ENCODE measurements around the gene ESPL1.
"Not testable (repeated sequence)": the region's sequence is repeated elsewhere in the genome, so short reads cannot be mapped to it uniquely, and the experiment has no call there.

Gene ESPL1

DNA sequence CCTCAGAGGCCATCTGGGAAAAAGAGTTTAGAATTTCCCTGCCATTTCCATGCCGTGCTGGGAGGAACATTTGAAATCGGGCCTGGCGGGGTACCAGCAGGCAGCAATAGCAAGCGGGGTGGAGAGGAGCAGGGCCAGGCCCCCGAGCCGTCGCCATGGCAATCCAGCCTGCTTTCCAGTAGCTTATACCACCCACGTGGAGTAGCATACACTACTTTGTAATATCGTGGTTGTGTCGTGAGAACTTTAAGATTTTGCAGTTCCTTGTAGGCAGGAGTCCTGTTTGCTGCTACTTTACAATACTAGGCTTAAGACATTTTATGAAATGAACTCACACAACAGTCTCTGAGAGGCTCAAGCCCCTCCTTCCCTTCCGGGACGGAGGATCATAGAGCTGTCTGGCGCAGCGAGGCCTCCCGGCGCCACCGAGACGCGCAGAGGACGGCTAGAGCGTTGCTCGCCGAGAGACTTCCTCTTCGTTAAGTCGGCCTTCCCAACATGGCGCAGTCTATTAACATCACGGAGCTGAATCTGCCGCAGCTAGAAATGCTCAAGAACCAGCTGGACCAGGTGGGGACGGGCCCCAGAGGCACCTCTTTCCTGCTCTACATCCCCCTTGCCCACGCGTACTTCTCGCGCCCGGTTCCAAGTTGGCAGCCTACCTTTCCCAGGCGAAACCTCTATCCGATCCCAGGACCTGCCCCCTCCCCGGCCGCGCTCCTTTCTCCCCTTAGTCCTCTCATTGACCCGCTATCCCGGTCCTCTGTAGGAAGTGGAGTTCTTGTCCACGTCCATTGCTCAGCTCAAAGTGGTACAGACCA is 27.2 kb downstream of the ESPL1 start, which contains the start of gene PFDN5:
Gene PFDN5, plus strand, starts transcription at position 473 of the 821 bp plus-strand sequence. Its CDS starts 26 bp downstream, at position 499.
- FAIRE-seq: peak; percentile 97
- DNase-seq (ENCODE audit: insufficient read length, low spot score): peak; percentile 78
- TF ChIP-seq POLR2A (IDR thresholded peaks at IDR 0.05; ENCODE audit: low read depth, low read length) (peak; percentile 92), SPI1 (IDR thresholded peaks at IDR 0.05; ENCODE audit: low read depth, low read length) (peak; percentile 88), POLR2AphosphoS5 (IDR thresholded peaks at IDR 0.05; ENCODE audit: low read depth, low read length) (peak; percentile 93), PAX5 (IDR thresholded peaks at IDR 0.05; ENCODE audit: insufficient read depth, low read length, severe bottlenecking) (no peak), POU2F2 (IDR thresholded peaks at IDR 0.05; ENCODE audit: low read depth, low read length) (peak; percentile 57), TAF1 (IDR thresholded peaks at IDR 0.05; ENCODE audit: low read depth, low read length) (peak; percentile 96)

GRCh38 chr12:53295891-53296219 is 27.8 kb downstream of the ESPL1 start:
- DNase-seq (ENCODE audit: insufficient read length, low spot score) (no peak), FAIRE-seq (no peak)
- TF ChIP-seq POLR2AphosphoS5 (IDR thresholded peaks at IDR 0.05; ENCODE audit: low read depth, low read length) (no peak), PAX5 (IDR thresholded peaks at IDR 0.05; ENCODE audit: insufficient read depth, low read length, severe bottlenecking) (no peak), POLR2A (IDR thresholded peaks at IDR 0.05; ENCODE audit: low read depth, low read length) (no peak), POU2F2 (IDR thresholded peaks at IDR 0.05; ENCODE audit: low read depth, low read length) (no peak), SPI1 (IDR thresholded peaks at IDR 0.05; ENCODE audit: low read depth, low read length) (no peak), TAF1 (IDR thresholded peaks at IDR 0.05; ENCODE audit: low read depth, low read length) (no peak)

DNA sequence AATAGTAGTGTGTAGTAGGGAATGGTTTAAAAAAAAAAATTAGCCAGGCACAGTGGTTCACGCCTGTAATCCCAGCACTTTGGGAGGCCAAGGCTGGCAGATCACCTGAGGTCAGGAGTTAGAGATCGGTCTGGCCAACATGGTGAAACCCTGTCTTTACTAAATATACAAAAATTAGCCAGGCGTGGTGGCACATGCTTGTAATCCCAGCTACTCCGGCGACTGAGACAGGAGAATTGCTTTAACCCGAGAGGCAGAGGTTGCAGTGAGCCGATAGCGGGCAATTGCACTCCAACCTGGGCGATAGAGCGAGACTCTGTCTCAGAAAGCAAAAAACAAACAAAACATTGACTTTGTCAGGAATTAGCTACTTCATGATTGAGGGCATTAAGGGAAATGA is 29.0 kb downstream of the ESPL1 start:
- not testable (repeated sequence) for DNase-seq (ENCODE audit: insufficient read length, low spot score); FAIRE-seq

GRCh38 chr12:53298164-53298563 is 30.1 kb downstream of the ESPL1 start:
- DNase-seq (ENCODE audit: insufficient read length, low spot score) (no peak), FAIRE-seq (no peak)
- no peak for TF ChIP-seq POU2F2 (IDR thresholded peaks at IDR 0.05; ENCODE audit: low read depth, low read length)
- no peak for TF ChIP-seq PAX5 (IDR thresholded peaks at IDR 0.05; ENCODE audit: insufficient read depth, low read length, severe bottlenecking)
- no peak for TF ChIP-seq SPI1 (IDR thresholded peaks at IDR 0.05; ENCODE audit: low read depth, low read length)
- no peak for TF ChIP-seq POLR2AphosphoS5 (IDR thresholded peaks at IDR 0.05; ENCODE audit: low read depth, low read length)
- no peak for TF ChIP-seq POLR2A (IDR thresholded peaks at IDR 0.05; ENCODE audit: low read depth, low read length)
- no peak for TF ChIP-seq TAF1 (IDR thresholded peaks at IDR 0.05; ENCODE audit: low read depth, low read length)

DNA sequence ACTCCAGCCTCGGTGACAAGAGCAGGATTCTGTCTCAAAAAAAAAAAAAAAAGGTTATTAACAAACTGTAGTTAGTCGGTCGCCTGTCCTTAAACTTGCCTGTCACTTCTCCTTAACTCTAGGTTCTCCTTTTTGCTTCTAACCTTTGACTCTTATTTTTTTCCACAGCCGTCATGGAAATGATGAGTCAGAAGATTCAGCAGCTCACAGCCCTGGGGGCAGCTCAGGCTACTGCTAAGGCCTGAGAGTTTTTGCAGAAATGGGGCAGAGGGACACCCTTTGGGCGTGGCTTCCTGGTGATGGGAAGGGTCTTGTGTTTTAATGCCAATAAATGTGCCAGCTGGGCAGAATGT is 31.0 kb downstream of the ESPL1 start:
- FAIRE-seq: no peak
- DNase-seq (ENCODE audit: insufficient read length, low spot score): no peak

DNA sequence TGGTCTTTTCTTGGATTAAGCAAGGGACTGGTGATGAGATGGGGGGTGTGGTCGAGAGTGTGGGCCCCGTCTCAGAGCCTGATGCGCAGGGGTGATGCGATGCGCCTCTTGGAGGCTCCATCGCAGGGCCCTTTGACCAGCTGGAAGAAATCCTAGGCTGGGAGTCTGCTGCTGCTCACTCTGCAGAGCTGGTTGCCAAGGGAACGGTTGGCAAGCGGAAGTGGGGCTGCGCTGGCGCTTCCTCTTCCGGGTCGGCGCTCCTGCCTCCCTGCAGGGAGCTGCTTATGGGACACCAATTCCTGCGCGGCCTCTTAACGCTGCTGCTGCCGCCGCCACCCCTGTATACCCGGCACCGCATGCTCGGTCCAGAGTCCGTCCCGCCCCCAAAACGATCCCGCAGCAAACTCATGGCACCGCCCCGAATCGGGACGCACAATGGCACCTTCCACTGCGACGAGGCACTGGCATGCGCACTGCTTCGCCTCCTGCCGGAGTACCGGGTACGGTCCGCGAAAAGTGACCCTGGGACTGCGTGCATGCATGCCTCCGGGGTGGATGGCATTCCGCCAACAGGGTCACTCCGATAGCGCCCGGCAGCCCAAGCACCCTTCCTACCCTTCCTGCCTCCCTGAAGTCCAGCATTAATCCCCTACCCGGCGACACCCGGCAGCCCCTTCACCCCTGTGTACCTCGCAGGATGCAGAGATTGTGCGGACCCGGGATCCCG is 31.5 kb downstream of the ESPL1 start, which contains the start of gene MYG1:
Gene MYG1, plus strand, starts transcription at position 242 of the 727 bp plus-strand sequence. Its CDS starts 43 bp downstream, at position 285.
- FAIRE-seq (peak; percentile 95), DNase-seq (ENCODE audit: insufficient read length, low spot score) (peak; percentile 77)
- TF ChIP-seq POLR2AphosphoS5 (IDR thresholded peaks at IDR 0.05; ENCODE audit: low read depth, low read length) (peak; percentile 92), TAF1 (IDR thresholded peaks at IDR 0.05; ENCODE audit: low read depth, low read length) (peak; percentile 36; the same call in 1 of the 2 replicates), PAX5 (IDR thresholded peaks at IDR 0.05; ENCODE audit: insufficient read depth, low read length, severe bottlenecking) (no peak), SPI1 (IDR thresholded peaks at IDR 0.05; ENCODE audit: low read depth, low read length) (peak; percentile 72), POLR2A (IDR thresholded peaks at IDR 0.05; ENCODE audit: low read depth, low read length) (peak; percentile 89), POU2F2 (IDR thresholded peaks at IDR 0.05; ENCODE audit: low read depth, low read length) (peak; percentile 27; the same call in 1 of the 2 replicates)

More for the DNA sequence above, 31.0 kb downstream of the ESPL1 start:
- TF ChIP-seq POU2F2 (IDR thresholded peaks at IDR 0.05; ENCODE audit: low read depth, low read length) (no peak), TAF1 (IDR thresholded peaks at IDR 0.05; ENCODE audit: low read depth, low read length) (no peak), SPI1 (IDR thresholded peaks at IDR 0.05; ENCODE audit: low read depth, low read length) (no peak), POLR2A (IDR thresholded peaks at IDR 0.05; ENCODE audit: low read depth, low read length) (no peak), PAX5 (IDR thresholded peaks at IDR 0.05; ENCODE audit: insufficient read depth, low read length, severe bottlenecking) (no peak)

GRCh38 chr12:53300187-53300586 is 32.1 kb downstream of the ESPL1 start:
- TF ChIP-seq POLR2A (IDR thresholded peaks at IDR 0.05; ENCODE audit: low read depth, low read length): no peak
- TF ChIP-seq POLR2AphosphoS5 (IDR thresholded peaks at IDR 0.05; ENCODE audit: low read depth, low read length): no peak
- no peak; the same call in 1 of the 2 replicates for TF ChIP-seq POU2F2 (IDR thresholded peaks at IDR 0.05; ENCODE audit: low read depth, low read length)
- TF ChIP-seq SPI1 (IDR thresholded peaks at IDR 0.05; ENCODE audit: low read depth, low read length): no peak
- TF ChIP-seq PAX5 (IDR thresholded peaks at IDR 0.05; ENCODE audit: insufficient read depth, low read length, severe bottlenecking): no peak
- TF ChIP-seq TAF1 (IDR thresholded peaks at IDR 0.05; ENCODE audit: low read depth, low read length): no peak
- DNase-seq (ENCODE audit: insufficient read length, low spot score): no peak
- no peak for FAIRE-seq

- FAIRE-seq (no peak), DNase-seq (ENCODE audit: insufficient read length, low spot score) (no peak)
- TF ChIP-seq SPI1 (IDR thresholded peaks at IDR 0.05; ENCODE audit: low read depth, low read length) (no peak), POLR2AphosphoS5 (IDR thresholded peaks at IDR 0.05; ENCODE audit: low read depth, low read length) (no peak), POU2F2 (IDR thresholded peaks at IDR 0.05; ENCODE audit: low read depth, low read length) (no peak), POLR2A (IDR thresholded peaks at IDR 0.05; ENCODE audit: low read depth, low read length) (no peak), TAF1 (IDR thresholded peaks at IDR 0.05; ENCODE audit: low read depth, low read length) (no peak), PAX5 (IDR thresholded peaks at IDR 0.05; ENCODE audit: insufficient read depth, low read length, severe bottlenecking) (no peak)
These were observed 34.8 kb downstream of the ESPL1 start for GRCh38 chr12:53302903-53303302.

DNA sequence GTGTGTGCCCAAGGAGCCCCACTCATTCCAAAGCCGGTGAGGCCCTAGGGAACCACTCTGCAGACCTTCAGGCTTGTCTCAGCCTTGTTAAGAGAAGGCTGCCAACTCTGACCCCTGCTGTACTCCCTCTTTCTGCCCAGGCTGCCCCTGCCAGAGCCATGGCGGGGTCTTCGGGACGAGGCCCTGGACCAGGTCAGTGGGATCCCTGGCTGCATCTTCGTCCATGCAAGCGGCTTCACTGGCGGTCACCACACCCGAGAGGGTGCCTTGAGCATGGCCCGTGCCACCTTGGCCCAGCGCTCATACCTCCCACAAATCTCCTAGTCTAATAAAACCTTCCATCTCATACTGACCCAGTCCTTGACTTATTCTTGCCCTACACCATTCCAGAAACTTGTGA is 38.7 kb downstream of the ESPL1 start:
- DNase-seq (ENCODE audit: insufficient read length, low spot score) (no peak), FAIRE-seq (no peak)
- no peak for TF ChIP-seq PAX5 (IDR thresholded peaks at IDR 0.05; ENCODE audit: insufficient read depth, low read length, severe bottlenecking)
- TF ChIP-seq TAF1 (IDR thresholded peaks at IDR 0.05; ENCODE audit: low read depth, low read length): no peak
- TF ChIP-seq POLR2AphosphoS5 (IDR thresholded peaks at IDR 0.05; ENCODE audit: low read depth, low read length): no peak
- no peak for TF ChIP-seq POLR2A (IDR thresholded peaks at IDR 0.05; ENCODE audit: low read depth, low read length)
- no peak for TF ChIP-seq POU2F2 (IDR thresholded peaks at IDR 0.05; ENCODE audit: low read depth, low read length)
- TF ChIP-seq SPI1 (IDR thresholded peaks at IDR 0.05; ENCODE audit: low read depth, low read length): no peak
